ENCODE results near the gene SFRP4. TPM values are rescaled to one million over a fixed set of nuclear protein-coding genes. Genes with fewer than 3 reads are reported as not detected.

The SFRP4 gene
- polyA plus RNA-seq, 2 donors = 0.06 to 0.15 TPM

DNA sequence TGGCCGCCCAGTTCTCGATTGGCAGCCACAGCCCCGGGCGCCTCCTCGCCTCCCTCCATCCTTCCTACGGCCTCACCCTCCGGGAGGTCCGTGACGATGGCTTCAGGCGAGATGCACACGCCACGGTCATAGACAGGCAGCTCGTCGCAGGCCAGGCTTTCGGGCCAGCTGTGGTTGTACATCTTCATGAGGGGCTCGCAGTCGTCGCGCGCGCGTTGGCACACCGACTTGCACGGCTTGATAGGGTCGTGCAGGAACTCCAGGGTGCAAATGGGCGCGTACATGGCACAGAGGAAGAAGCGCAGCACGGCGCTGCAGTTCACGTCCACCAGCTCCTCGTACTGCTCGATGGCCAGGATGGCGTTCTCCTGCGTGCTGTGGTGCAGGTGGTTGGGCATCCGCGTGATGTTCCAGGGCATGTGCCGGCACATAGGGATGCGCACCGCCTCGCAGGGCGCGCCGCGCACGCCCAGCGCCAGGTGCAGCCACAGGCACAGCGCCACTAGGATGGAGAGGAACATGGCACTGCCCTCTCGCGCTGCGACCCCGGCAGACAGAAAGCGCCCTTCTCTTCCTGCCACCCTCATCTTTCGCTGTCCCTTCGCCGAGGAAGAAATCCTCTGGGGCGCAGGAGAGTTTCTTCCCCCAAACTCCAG, 472 bp downstream of the SFRP4 start:
- Histone ChIP-seq H3K27me3 (ENCODE audit: control insufficient read depth in 1 of 2, insufficient read depth in 2 of 2, low read length in 2 of 2) (no peaks in the 10 kb centered on the region), H3K4me3 (ENCODE audit: low read depth in 1 of 2, low read length in 2 of 2) (peak overlapping the region; percentile 21 to 40), H3K4me1 (ENCODE audit: control insufficient read depth in 2 of 2, insufficient read depth in 2 of 2, low read length in 1 of 2) (peaks cover 6 to 12% of the 10 kb centered on the region in 2 donors), H3K36me3 (ENCODE audit: control insufficient read depth in 2 of 2, insufficient read depth in 2 of 2, low read length in 1 of 2) (no peaks in the 10 kb centered on the region), H3K9me3 (ENCODE audit: control insufficient read depth in 2 of 2, insufficient read depth in 1 of 2, low read depth in 1 of 2, low read length in 1 of 2) (peaks cover 0 to 5% of the 10 kb centered on the region in 2 donors), H3K27ac (ENCODE audit: low read depth in 2 of 2, low read length in 1 of 2) (no peak overlapping the region)
- 10 to 13% methylated on average over 55 to 57 of the region's 57 CpGs for WGBS, 2 donors

GRCh38 chr7:37915438-37915837, 1.2 kb downstream of the SFRP4 start:
- peaks cover 0 to 4% of the 10 kb centered on the region in 2 donors for H3K9me3 ChIP-seq (ENCODE audit: control insufficient read depth in 2 of 2, insufficient read depth in 1 of 2, low read depth in 1 of 2, low read length in 1 of 2)
- H3K27ac ChIP-seq (ENCODE audit: low read depth in 2 of 2, low read length in 1 of 2) = no peak overlapping the region
- WGBS, 2 donors = 10 to 13% methylated on average over 5 of the region's 5 CpGs
- H3K4me1 ChIP-seq (ENCODE audit: control insufficient read depth in 2 of 2, insufficient read depth in 2 of 2, low read length in 1 of 2) = peaks cover under 1 to 7% of the 10 kb centered on the region in 2 donors
- no peak overlapping the region for H3K4me3 ChIP-seq (ENCODE audit: low read depth in 1 of 2, low read length in 2 of 2)
- H3K36me3 ChIP-seq (ENCODE audit: control insufficient read depth in 2 of 2, insufficient read depth in 2 of 2, low read length in 1 of 2) = no peaks in the 10 kb centered on the region
- H3K27me3 ChIP-seq (ENCODE audit: control insufficient read depth in 1 of 2, insufficient read depth in 2 of 2, low read length in 2 of 2) = no peaks in the 10 kb centered on the region

DNA sequence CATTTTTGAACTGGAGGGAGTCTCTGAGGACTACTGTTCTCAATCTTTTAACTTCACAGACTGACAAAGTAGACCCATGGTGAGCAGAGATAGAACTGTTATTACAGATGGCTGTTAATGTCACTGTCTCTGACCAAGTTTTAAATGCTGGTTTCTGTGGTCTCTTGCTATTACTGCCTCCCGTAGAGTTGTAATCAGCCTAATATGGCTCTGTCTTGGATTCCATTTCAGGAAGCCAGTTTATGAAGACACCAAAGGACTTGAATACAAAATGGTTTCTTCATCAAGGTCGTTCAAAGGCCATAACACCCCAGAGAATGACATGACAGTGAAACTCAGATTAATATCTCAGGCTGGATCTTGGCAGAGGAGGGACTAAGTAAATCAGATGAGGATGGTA, 3.9 kb downstream of the SFRP4 start:
- WGBS, 2 donors = 48 to 56% methylated on average over 2 of the region's 2 CpGs
- Histone ChIP-seq H3K27me3 (ENCODE audit: control insufficient read depth in 1 of 2, insufficient read depth in 2 of 2, low read length in 2 of 2) (no peaks in the 10 kb centered on the region), H3K9me3 (ENCODE audit: control insufficient read depth in 2 of 2, insufficient read depth in 1 of 2, low read depth in 1 of 2, low read length in 1 of 2) (peaks cover 0 to 3% of the 10 kb centered on the region in 2 donors), H3K4me3 (ENCODE audit: low read depth in 1 of 2, low read length in 2 of 2) (no peak overlapping the region), H3K36me3 (ENCODE audit: control insufficient read depth in 2 of 2, insufficient read depth in 2 of 2, low read length in 1 of 2) (no peaks in the 10 kb centered on the region), H3K27ac (ENCODE audit: low read depth in 2 of 2, low read length in 1 of 2) (no peak overlapping the region), H3K4me1 (ENCODE audit: control insufficient read depth in 2 of 2, insufficient read depth in 2 of 2, low read length in 1 of 2) (peaks cover 0 to 6% of the 10 kb centered on the region in 2 donors)

DNA sequence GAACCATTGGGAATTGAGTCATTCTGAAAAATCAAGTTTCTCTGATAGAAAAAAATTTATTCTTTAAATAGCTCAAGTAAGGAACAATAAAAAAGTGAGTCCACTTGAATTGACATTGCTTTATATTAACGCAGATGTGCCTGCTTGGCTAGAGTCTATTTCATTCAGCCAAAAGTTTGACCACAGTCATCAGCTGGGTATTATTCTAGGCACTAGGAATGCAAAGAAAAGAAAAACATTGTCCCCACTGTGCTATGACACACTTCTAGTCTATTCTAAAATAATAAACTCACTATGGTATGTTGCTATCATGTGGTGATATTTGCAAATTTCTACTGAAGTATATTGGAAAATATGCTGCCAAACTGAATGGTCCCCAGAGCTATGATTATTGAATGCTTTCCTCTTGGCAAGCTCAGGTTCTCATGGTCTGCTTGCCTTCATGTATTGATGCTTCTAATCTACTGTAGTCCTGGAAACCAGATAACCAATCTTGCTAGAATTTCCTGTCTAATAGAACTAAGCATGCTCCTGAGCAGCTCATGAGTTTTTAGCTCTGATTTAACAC, 8.3 kb downstream of the SFRP4 start:
- H3K9me3 ChIP-seq (ENCODE audit: control insufficient read depth in 2 of 2, insufficient read depth in 1 of 2, low read depth in 1 of 2, low read length in 1 of 2) = no peaks in the 10 kb centered on the region
- no peak overlapping the region for H3K4me3 ChIP-seq (ENCODE audit: low read depth in 1 of 2, low read length in 2 of 2)
- 85 to 93% methylated on average over 1 of the region's 1 CpG for WGBS, 2 donors
- no peaks in the 10 kb centered on the region for H3K4me1 ChIP-seq (ENCODE audit: control insufficient read depth in 2 of 2, insufficient read depth in 2 of 2, low read length in 1 of 2)
- H3K36me3 ChIP-seq (ENCODE audit: control insufficient read depth in 2 of 2, insufficient read depth in 2 of 2, low read length in 1 of 2) = no peaks in the 10 kb centered on the region
- no peak overlapping the region for H3K27ac ChIP-seq (ENCODE audit: low read depth in 2 of 2, low read length in 1 of 2)
- no peaks in the 10 kb centered on the region for H3K27me3 ChIP-seq (ENCODE audit: control insufficient read depth in 1 of 2, insufficient read depth in 2 of 2, low read length in 2 of 2)

DNA sequence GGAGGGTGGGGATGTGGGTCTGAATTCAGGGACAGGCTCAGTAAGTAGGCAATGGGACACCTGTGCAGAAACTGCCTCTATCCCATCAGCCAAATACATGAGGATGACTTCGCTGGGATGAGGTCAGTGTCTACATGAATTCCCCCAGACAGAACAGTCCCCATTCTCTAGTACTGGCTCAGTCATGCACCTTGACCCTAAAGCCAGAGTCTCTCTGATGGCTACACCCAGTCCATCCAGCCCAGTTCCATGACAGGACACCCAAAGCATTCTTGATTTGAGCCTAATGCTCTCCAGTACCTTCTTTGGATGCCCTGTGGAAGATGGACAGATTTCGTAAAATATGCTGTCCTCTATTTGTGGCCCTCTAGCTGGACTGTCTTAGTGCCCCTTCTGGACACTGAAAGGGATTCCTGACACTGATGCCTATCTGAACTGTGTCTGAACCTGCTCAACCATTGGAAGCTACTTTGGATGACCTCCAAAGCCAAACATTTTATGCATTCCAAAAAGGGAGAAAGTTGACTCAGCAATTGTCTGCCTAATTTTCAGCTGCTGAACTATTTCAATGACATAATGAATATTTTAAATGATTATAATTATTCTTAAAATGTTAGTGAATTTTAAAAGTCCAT, 14.6 kb downstream of the SFRP4 start:
- no peaks in the 10 kb centered on the region for H3K4me1 ChIP-seq (ENCODE audit: control insufficient read depth in 2 of 2, insufficient read depth in 2 of 2, low read length in 1 of 2)
- no peaks in the 10 kb centered on the region for H3K27me3 ChIP-seq (ENCODE audit: control insufficient read depth in 1 of 2, insufficient read depth in 2 of 2, low read length in 2 of 2)
- H3K4me3 ChIP-seq (ENCODE audit: low read depth in 1 of 2, low read length in 2 of 2) = no peak overlapping the region
- WGBS, 2 donors = 83 to 86% methylated on average over 2 of the region's 2 CpGs
- no peak overlapping the region for H3K27ac ChIP-seq (ENCODE audit: low read depth in 2 of 2, low read length in 1 of 2)
- no peaks in the 10 kb centered on the region for H3K9me3 ChIP-seq (ENCODE audit: control insufficient read depth in 2 of 2, insufficient read depth in 1 of 2, low read depth in 1 of 2, low read length in 1 of 2)
- no peaks in the 10 kb centered on the region for H3K36me3 ChIP-seq (ENCODE audit: control insufficient read depth in 2 of 2, insufficient read depth in 2 of 2, low read length in 1 of 2)

DNA sequence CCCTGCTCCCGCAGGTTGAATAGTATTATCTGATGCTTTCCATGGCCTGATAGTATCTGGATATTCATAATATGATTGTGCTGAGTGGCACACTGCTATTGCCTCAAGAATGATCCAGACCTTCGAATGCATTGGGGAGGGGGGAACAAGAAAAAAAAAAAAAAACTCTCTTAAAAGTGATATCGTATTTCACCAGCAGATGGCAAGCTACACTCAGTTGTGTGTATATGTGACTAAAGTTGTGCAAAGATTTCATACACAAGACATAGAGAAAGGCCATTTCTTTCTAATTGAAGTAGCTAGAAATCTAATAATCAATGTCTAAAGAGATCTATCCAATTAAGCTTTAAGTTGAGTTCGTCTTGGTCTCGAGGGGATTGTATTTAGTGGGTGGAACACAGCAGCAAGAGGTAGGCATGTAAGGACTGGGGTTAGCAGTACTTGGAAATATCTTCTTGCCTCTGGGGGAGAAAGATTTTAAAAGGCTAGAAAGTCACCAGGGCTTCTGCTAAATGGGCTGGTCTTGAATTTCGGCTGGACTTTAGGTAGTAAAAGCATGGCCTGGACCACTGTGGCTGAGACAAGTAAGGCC, 15.3 kb downstream of the SFRP4 start:
- H3K27me3 ChIP-seq (ENCODE audit: control insufficient read depth in 1 of 2, insufficient read depth in 2 of 2, low read length in 2 of 2) = no peaks in the 10 kb centered on the region
- H3K27ac ChIP-seq (ENCODE audit: low read depth in 2 of 2, low read length in 1 of 2) = no peak overlapping the region
- H3K36me3 ChIP-seq (ENCODE audit: control insufficient read depth in 2 of 2, insufficient read depth in 2 of 2, low read length in 1 of 2) = no peaks in the 10 kb centered on the region
- no peaks in the 10 kb centered on the region for H3K4me1 ChIP-seq (ENCODE audit: control insufficient read depth in 2 of 2, insufficient read depth in 2 of 2, low read length in 1 of 2)
- no peak overlapping the region for H3K4me3 ChIP-seq (ENCODE audit: low read depth in 1 of 2, low read length in 2 of 2)
- WGBS, 2 donors = 23 to 27% methylated on average over 6 of the region's 6 CpGs
- H3K9me3 ChIP-seq (ENCODE audit: control insufficient read depth in 2 of 2, insufficient read depth in 1 of 2, low read depth in 1 of 2, low read length in 1 of 2) = no peaks in the 10 kb centered on the region

- Histone ChIP-seq H3K27me3 (ENCODE audit: control insufficient read depth in 1 of 2, insufficient read depth in 2 of 2, low read length in 2 of 2) (no peaks in the 10 kb centered on the region), H3K4me1 (ENCODE audit: control insufficient read depth in 2 of 2, insufficient read depth in 2 of 2, low read length in 1 of 2) (no peaks in the 10 kb centered on the region), H3K9me3 (ENCODE audit: control insufficient read depth in 2 of 2, insufficient read depth in 1 of 2, low read depth in 1 of 2, low read length in 1 of 2) (no peaks in the 10 kb centered on the region), H3K27ac (ENCODE audit: low read depth in 2 of 2, low read length in 1 of 2) (no peak overlapping the region), H3K36me3 (ENCODE audit: control insufficient read depth in 2 of 2, insufficient read depth in 2 of 2, low read length in 1 of 2) (no peaks in the 10 kb centered on the region), H3K4me3 (ENCODE audit: low read depth in 1 of 2, low read length in 2 of 2) (no peak overlapping the region)
- 66 to 69% methylated on average over 3 of the region's 3 CpGs for WGBS, 2 donors
Observed at GRCh38 chr7:37899712-37900247, 16.8 kb downstream of the SFRP4 start.

DNA sequence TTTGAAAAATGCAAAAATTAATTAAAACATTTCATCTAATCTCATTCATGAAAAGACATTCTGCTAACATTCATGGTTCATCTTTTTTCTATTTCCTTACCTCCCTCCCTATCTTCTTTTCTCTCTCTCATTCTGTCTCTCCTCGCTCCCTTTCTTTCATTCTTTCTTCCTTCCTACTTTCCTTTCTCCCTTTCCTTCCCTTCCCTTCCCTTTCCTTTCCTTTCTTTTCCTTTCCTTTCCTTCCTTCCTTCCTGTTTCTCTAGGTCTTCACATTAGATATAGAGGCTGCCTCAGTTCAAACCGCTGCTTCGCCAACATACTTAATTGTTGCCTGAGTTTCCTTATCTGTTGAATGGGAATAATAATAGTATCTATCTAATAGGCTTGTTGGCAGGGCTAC, 21.9 kb downstream of the SFRP4 start:
- Histone ChIP-seq H3K4me3 (ENCODE audit: low read depth in 1 of 2, low read length in 2 of 2) (no peak overlapping the region), H3K27me3 (ENCODE audit: control insufficient read depth in 1 of 2, insufficient read depth in 2 of 2, low read length in 2 of 2) (no peaks in the 10 kb centered on the region), H3K36me3 (ENCODE audit: control insufficient read depth in 2 of 2, insufficient read depth in 2 of 2, low read length in 1 of 2) (no peaks in the 10 kb centered on the region), H3K27ac (ENCODE audit: low read depth in 2 of 2, low read length in 1 of 2) (no peak overlapping the region), H3K9me3 (ENCODE audit: control insufficient read depth in 2 of 2, insufficient read depth in 1 of 2, low read depth in 1 of 2, low read length in 1 of 2) (no peaks in the 10 kb centered on the region), H3K4me1 (ENCODE audit: control insufficient read depth in 2 of 2, insufficient read depth in 2 of 2, low read length in 1 of 2) (no peaks in the 10 kb centered on the region)
- WGBS, 2 donors = 67 to 72% methylated on average over 3 of the region's 3 CpGs

DNA sequence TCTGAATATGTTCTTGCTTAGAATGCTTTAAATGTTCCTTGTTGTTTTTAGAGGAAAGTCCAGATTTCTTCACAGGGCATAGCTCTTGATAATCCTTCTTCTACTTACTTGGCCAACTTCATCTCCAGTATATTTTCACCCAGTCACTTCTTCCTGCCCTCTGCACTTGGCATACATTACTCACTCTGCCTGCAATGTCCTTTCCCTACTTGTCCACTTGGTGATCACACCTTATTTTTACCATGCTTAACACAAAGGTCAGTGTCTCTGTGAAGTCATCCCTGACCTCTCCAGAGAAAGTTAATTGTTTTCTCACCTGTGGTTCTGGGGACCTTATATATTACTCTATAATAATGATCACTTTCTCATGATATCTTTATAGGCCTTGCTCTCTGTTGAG, 23.3 kb downstream of the SFRP4 start:
- Histone ChIP-seq H3K4me1 (ENCODE audit: control insufficient read depth in 2 of 2, insufficient read depth in 2 of 2, low read length in 1 of 2) (no peaks in the 10 kb centered on the region), H3K9me3 (ENCODE audit: control insufficient read depth in 2 of 2, insufficient read depth in 1 of 2, low read depth in 1 of 2, low read length in 1 of 2) (no peaks in the 10 kb centered on the region), H3K4me3 (ENCODE audit: low read depth in 1 of 2, low read length in 2 of 2) (no peak overlapping the region), H3K36me3 (ENCODE audit: control insufficient read depth in 2 of 2, insufficient read depth in 2 of 2, low read length in 1 of 2) (no peaks in the 10 kb centered on the region), H3K27me3 (ENCODE audit: control insufficient read depth in 1 of 2, insufficient read depth in 2 of 2, low read length in 2 of 2) (no peaks in the 10 kb centered on the region), H3K27ac (ENCODE audit: low read depth in 2 of 2, low read length in 1 of 2) (no peak overlapping the region)
